Neutrophil (primary cell): Measurements from ENCODE around the gene PEX26.

Source experiments
- H3K27ac ChIP-seq: fragments of 200-600 bp; sonication (generic); 2 replicates; pipeline ENCODE4 v1.5.1; 2016; ENCODE audit warnings: mild to moderate bottlenecking, moderate library complexity
- H3K27me3 ChIP-seq: fragments of 200-600 bp; sonication (generic); 2 replicates; pipeline ENCODE4 v1.6.0; 2016; ENCODE audit warnings: mild to moderate bottlenecking
- H3K36me3 ChIP-seq: fragments of 200-600 bp; sonication (generic); 2 replicates; pipeline ENCODE4 v1.5.1; 2017
- H3K4me1 ChIP-seq, 2 experiments: fragments of 200-600 bp in 1 of 2; sonication (generic) in 1 of 2; 1 replicate in 1 of 2; 2 replicates in 1 of 2; pipeline versions ENCODE4 v1.5.1 to v1.6.1; 2013 to 2016; ENCODE audit warnings: low read depth in 1 of 2, low read length in 1 of 2, mild to moderate bottlenecking in 1 of 2, moderate library complexity in 1 of 2; ENCODE audit not compliant: control insufficient read depth in 1 of 2, insufficient read depth in 1 of 2
- H3K4me3 ChIP-seq, 2 experiments: fragments of 200-600 bp in 1 of 2; sonication (generic) in 1 of 2; 1 replicate in 1 of 2; 2 replicates in 1 of 2; pipeline ENCODE4 v1.5.1; 2013 to 2016; ENCODE audit warnings: low read depth in 1 of 2, low read length in 1 of 2, mild to moderate bottlenecking in 1 of 2, moderate library complexity in 1 of 2
- H3K9me3 ChIP-seq: fragments of 200-600 bp; sonication (generic); 2 replicates; pipeline ENCODE4 v1.5.1; 2016
- CTCF ChIP-seq: fragments of 200-600 bp; sonication (generic); IDR thresholded peaks from 2 replicates; pipeline ENCODE4 v1.5.1; 2016; ENCODE audit warnings: antibody characterized with exemption

Gene PEX26

GRCh38 chr22:18144105-18144504, 66.3 kb downstream of the PEX26 start:
- H3K4me1 ChIP-seq, result peaks cover 1 to 3% of the 10 kb centered on the region in 2 experiments
- H3K4me3 ChIP-seq, result no peak overlapping the region
- H3K27me3 ChIP-seq, result no peaks in the 10 kb centered on the region
- no peak for TF ChIP-seq CTCF
- no peaks in the 10 kb centered on the region for H3K9me3 ChIP-seq
- H3K36me3 ChIP-seq, result no peaks in the 10 kb centered on the region
- no peak overlapping the region for H3K27ac ChIP-seq

- no peaks in the 10 kb centered on the region for H3K27me3 ChIP-seq
- H3K36me3 ChIP-seq, result no peaks in the 10 kb centered on the region
- H3K27ac ChIP-seq, result no peak overlapping the region
- H3K4me3 ChIP-seq, result no peak overlapping the region
- peaks cover 7 to 8% of the 10 kb centered on the region in 2 experiments for H3K4me1 ChIP-seq
- H3K9me3 ChIP-seq, result no peaks in the 10 kb centered on the region
- TF ChIP-seq CTCF, result no peak
Measured at GRCh38 chr22:18145676-18146388, 68.0 kb downstream of the PEX26 start.

- no peaks in the 10 kb centered on the region for H3K27me3 ChIP-seq
- H3K4me3 ChIP-seq, result no peak overlapping the region
- peaks cover 7 to 8% of the 10 kb centered on the region in 2 experiments for H3K4me1 ChIP-seq
- no peaks in the 10 kb centered on the region for H3K36me3 ChIP-seq
- no peak overlapping the region for H3K27ac ChIP-seq
- no peak for TF ChIP-seq CTCF
- no peaks in the 10 kb centered on the region for H3K9me3 ChIP-seq
Measured at GRCh38 chr22:18146389-18146753, 68.6 kb downstream of the PEX26 start.

- no peak for TF ChIP-seq CTCF
- H3K27me3 ChIP-seq, result no peaks in the 10 kb centered on the region
- no peak overlapping the region for H3K27ac ChIP-seq
- H3K4me1 ChIP-seq, result peaks cover 7 to 8% of the 10 kb centered on the region in 2 experiments
- no peak overlapping the region for H3K4me3 ChIP-seq
- no peaks in the 10 kb centered on the region for H3K36me3 ChIP-seq
- H3K9me3 ChIP-seq, result no peaks in the 10 kb centered on the region
Measured at GRCh38 chr22:18147791-18148190, 70.0 kb downstream of the PEX26 start.

- Histone ChIP-seq H3K27me3 (no peaks in the 10 kb centered on the region), H3K9me3 (no peaks in the 10 kb centered on the region), H3K4me1 (peaks cover 7 to 8% of the 10 kb centered on the region in 2 experiments), H3K36me3 (no peaks in the 10 kb centered on the region), H3K4me3 (no peak overlapping the region), H3K27ac (no peak overlapping the region)
- TF ChIP-seq CTCF, result no peak
Measured at GRCh38 chr22:18148293-18148965, 70.6 kb downstream of the PEX26 start.
